Heart left ventricle (tissue), 13 donors: ENCODE data around the gene RPAP2.

ENCODE experiments used
- CTCF ChIP-seq, 12 donors: fragments of 200-600 bp; sonication (generic) in 4 of 12; IDR thresholded peaks; one replicate each; pipeline versions ENCODE4 v1.5.0 to v1.8.0; 2018 to 2022; ENCODE audit warnings: antibody characterized with exemption in 12 of 12, mild to moderate bottlenecking in 5 of 12
- POLR2A ChIP-seq, 2 donors: fragments of 450-650 bp; IDR thresholded peaks; one replicate each; pipeline ENCODE4 v1.6.1; 2017; ENCODE audit warnings: antibody characterized with exemption in 2 of 2, mild to moderate bottlenecking in 2 of 2, moderate library complexity in 2 of 2
- donor health status: ischemic (EF 13 %, LVEDD 7.1; RV severe dilation, severe dysfunction).
- donor health status: DM: no; HTN: yes; CAD: no.
- donor health status: DM: no; HTN: no; CAD: no.
- donor health status: ischemic (EF 25% LVEDD 6.9; RV normal size, moderate dysfunction).
- donor health status: ischemic (EF 25% LVEDD 5.7; RV mildly dilated, moderate dysfunction).
- donor health status: ischemic (EF 35%, LVEDD 5.7; RV mildly dilated, moderate dysfunction).
- donor health status: nonischemic (EF 11% LVEDD 7.7; RV severe dilation, severe dysfunction).
- donor health status: DM: yes; HTN: yes; CAD: no.
- donor health status: PGD.
- donor health status: ischemic (EF 29% LVEDD 5.4; RV normal size, mild dysfunction).
- donor health status: nonischemic (EF 23%, LVEDD 6.1; RV moderate dilation, normal function).

GRCh38 chr1:92333668-92334067, 34.8 kb downstream of the RPAP2 start:
- TF ChIP-seq POLR2A (IDR thresholded peaks at IDR 0.05) (no peak), CTCF (IDR thresholded peaks at IDR 0.05) (no peak)
